Measurements from ENCODE around the gene ERC2.
"Not testable (repeated sequence)": the region's sequence is repeated elsewhere in the genome, so short reads cannot be mapped to it uniquely, and the experiment has no call there.

The ERC2 gene

GRCh38 chr3:55512571-55513343 is 955.5 kb downstream of the ERC2 start:
- FAIRE-seq (no peak), DNase-seq (ENCODE audit: low spot score) (no peak)

- no peak for FAIRE-seq
These were observed 956.2 kb downstream of the ERC2 start for GRCh38 chr3:55511895-55512570.

GRCh38 chr3:55508335-55508734 is 959.9 kb downstream of the ERC2 start:
- DNase-seq (ENCODE audit: low spot score) (no peak), FAIRE-seq (no peak)

More at GRCh38 chr3:55511895-55512570, 956.2 kb downstream of the ERC2 start:
- no peak for DNase-seq (ENCODE audit: low spot score)

- FAIRE-seq: no peak
- no peak for DNase-seq (ENCODE audit: low spot score)
These were observed 960.5 kb downstream of the ERC2 start for GRCh38 chr3:55507808-55508207.

- FAIRE-seq: no peak
- DNase-seq (ENCODE audit: low spot score): no peak
These were observed 962.5 kb downstream of the ERC2 start for GRCh38 chr3:55505776-55506175.

DNA sequence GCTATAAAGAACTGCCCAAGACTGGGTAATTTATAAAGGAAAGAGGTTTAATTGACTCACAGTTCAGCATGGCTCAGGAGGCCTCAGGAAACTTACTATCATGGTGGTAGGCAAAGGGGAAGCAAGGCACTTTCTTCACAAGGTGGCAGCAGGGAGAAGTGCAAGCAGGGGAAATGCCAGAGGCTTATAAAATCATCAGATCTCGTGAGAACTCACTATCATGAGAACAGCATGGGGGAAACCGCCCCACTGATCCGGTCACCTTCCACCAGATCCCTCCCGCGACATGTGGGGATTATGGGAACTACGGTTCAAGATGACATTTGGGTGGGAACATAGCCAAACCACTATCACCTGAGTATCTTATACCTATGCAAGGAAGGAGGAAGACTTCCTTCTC is 963.2 kb downstream of the ERC2 start:
- FAIRE-seq; DNase-seq (ENCODE audit: low spot score): not testable (repeated sequence)

DNA sequence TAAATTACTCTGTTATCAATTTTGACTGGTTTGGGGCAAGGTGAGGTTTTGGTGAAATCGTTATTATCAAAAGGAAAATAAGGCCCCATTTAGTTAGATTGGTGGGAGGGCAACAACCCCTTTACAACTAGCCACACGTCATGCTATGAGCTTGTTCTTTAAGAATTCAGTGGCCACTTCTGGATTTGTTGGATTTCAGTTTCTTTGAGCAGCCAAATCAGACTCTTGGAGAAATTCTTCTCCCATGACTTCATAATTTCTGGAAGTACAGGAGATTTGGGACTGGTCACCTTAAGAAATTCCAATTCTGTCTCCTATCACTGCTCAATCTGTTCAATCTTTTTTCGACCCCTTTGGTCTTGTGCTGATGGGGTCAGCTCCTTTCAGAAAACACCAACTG is 966.4 kb downstream of the ERC2 start:
- FAIRE-seq (no peak), DNase-seq (ENCODE audit: low spot score) (peak; percentile 39)

DNA sequence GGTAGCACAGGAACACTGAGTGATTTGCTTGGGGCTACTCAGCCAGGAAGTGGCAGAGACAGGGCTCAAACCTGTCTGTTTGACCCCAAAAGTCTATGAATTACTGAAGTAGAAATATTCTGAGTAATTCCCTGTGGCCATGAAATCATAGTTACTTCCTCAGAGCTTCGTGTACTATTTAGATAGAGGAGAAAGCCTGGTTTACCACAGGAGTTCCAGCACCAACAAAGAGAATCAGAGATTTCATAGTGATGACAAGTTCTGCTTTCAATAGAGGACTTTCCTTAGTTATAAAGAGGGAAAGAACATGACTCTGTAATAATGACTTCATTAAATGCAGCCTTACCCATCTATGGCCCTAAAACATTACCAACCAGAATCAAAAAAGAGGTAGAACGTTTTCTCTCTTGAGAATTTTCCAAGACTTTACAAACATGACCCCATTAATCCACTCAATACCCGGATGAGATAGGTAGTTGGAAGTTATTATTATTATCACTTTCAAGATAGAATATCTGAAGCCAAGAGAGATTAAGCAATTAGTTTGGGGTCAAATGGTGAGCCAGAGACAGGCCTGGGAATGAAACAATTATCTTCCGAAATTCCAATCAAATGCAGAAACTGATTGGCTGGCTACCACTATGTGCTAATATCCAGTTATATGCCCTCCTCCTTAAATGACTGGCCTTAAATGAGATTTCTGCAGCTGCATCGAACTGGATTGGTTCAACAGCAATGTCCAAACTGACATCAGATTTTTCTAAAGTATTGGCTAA is 967.5 kb downstream of the ERC2 start:
- FAIRE-seq: no peak

DNA sequence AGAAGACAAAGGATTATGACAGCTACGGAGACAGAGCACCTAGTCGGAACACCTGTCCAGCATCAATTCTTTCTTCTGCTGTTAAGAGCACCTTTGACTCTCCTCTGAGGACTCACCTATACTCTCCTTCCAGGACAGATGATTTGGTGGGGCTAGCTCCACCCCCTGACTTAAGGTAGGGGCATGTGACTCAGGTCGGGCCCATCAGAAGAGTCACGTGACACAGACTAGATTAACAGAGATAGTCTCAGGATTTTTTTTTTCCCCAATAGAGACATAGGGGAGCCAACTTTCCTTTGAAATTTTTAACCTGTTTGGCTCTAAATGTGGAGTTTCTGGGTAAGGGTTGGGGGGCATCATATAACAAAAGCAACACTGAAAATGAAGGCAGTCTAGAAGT is 969.7 kb downstream of the ERC2 start:
- FAIRE-seq (no peak), DNase-seq (ENCODE audit: low spot score) (no peak)

More for the DNA sequence above, 967.5 kb downstream of the ERC2 start:
- peak; percentile 80 for DNase-seq (ENCODE audit: low spot score)

DNA sequence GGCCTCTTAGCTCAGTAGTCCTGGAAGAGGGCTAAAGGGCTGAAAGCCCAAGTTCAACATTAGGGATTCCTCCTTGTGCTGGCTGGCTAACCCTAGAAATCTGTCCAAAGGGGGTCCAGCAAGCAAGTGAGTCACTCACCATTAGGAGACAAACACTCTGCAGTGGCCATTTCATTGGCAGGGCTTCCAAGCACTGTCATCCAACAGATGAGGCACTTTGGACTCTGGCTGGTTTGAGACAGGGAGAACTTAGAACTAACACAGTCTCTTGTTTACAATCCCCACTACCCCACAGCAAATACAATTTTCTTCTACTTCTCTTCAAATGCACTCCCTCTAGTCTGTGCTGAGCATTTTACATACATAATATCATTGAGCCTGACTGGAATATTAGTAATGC is 971.0 kb downstream of the ERC2 start:
- no peak for FAIRE-seq

GRCh38 chr3:55494976-55495375 is 973.3 kb downstream of the ERC2 start:
- no peak for FAIRE-seq

More for the DNA sequence above, 971.0 kb downstream of the ERC2 start:
- DNase-seq (ENCODE audit: low spot score): no peak

DNA sequence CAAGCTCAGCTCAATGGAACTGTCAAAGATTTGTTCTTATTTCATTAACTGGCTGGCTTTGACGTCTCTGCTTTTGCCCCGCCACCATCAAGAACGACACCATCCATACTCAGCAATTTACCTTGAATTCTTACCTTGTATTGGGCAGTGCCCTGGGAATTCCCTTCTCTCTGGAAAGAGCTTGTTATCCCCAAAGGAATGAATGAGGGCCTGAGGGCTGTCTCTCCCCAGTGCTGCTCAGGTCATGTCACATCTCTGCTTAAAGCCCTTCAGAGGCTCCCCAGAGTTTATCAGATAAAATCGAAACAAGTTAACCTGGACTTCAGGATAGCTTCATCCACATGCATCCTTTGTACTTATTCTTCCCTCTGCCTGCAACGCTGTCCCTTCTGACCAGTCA is 975.3 kb downstream of the ERC2 start:
- FAIRE-seq: no peak
- DNase-seq (ENCODE audit: low spot score): no peak

More at GRCh38 chr3:55494976-55495375, 973.3 kb downstream of the ERC2 start:
- no peak for DNase-seq (ENCODE audit: low spot score)

- FAIRE-seq (no peak), DNase-seq (ENCODE audit: low spot score) (no peak)
These were observed 976.9 kb downstream of the ERC2 start for GRCh38 chr3:55491296-55491816.

GRCh38 chr3:55490276-55490913 is 977.9 kb downstream of the ERC2 start:
- no peak for DNase-seq (ENCODE audit: low spot score)
- no peak for FAIRE-seq

- no peak for FAIRE-seq
- no peak for DNase-seq (ENCODE audit: low spot score)
These were observed 978.5 kb downstream of the ERC2 start for GRCh38 chr3:55489798-55490132.

DNA sequence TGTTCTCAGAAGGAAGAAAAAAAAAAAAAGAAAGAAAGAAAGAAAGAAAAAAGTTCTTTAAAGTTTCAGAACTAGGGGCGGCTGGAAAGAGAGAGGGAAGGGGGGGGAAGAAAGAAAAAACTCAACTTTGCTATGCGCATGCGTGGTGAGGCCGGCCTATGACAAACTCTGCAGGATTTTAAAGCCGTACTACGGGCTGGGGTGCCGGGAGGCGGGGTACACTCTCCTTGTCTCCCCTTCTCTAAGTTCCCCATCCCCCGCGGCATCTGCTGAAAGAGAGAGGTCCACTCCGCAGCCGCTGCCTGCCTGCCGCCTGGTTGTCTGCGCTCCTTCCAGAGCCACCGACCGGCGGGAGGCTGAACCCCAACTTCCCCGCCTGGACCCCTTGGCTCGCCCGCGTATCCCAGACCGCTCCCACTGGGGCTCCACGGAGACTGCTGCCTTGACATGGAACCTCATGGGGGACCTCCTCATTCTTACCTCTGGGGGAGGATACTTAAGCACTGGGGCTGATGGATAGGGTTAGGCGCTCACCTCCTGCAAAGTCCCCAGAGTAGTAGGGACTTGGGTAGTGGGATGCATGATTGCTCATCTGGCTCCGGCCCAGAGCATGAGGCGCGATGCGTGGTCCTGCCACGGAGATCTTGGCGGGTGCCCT is 979.7 kb downstream of the ERC2 start:
- FAIRE-seq (no peak), DNase-seq (ENCODE audit: low spot score) (peak; percentile 50)

- DNase-seq (ENCODE audit: low spot score) (peak; percentile 44), FAIRE-seq (no peak)
These were observed 980.7 kb downstream of the ERC2 start for GRCh38 chr3:55487381-55488241.

DNA sequence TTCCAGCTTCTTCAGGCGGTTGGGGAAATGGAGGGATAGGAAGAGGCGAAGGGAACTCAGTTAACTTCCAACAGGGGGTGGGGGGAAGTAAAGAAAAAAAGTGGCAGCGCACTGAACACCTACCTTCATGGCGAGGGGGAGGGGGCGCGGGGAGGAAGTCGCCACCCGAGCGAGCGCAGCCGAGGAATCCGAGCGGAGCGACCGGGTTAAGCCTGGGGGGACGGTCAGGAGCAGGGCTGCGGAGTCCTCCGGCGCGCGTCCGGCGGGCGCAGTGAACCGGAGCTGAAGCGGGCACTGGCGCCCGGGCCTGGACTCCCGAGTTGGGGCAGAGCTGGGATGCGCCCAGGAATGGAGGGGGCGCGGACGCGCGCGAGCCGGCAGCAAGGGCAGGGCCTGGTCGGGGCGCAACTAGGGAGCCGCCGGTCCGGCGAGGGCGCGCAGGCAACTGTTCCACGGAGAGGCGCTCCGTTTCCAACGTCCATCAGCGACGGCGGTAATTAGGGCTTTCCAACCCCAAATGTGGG is 981.3 kb downstream of the ERC2 start, which contains the start of gene WNT5A:
Gene WNT5A (minus strand): TSS at position 450 of the 524 bp plus-strand sequence. CDS start 321 bp downstream, at position 129.
- no peak for FAIRE-seq
- peak; percentile 26 for DNase-seq (ENCODE audit: low spot score)

DNA sequence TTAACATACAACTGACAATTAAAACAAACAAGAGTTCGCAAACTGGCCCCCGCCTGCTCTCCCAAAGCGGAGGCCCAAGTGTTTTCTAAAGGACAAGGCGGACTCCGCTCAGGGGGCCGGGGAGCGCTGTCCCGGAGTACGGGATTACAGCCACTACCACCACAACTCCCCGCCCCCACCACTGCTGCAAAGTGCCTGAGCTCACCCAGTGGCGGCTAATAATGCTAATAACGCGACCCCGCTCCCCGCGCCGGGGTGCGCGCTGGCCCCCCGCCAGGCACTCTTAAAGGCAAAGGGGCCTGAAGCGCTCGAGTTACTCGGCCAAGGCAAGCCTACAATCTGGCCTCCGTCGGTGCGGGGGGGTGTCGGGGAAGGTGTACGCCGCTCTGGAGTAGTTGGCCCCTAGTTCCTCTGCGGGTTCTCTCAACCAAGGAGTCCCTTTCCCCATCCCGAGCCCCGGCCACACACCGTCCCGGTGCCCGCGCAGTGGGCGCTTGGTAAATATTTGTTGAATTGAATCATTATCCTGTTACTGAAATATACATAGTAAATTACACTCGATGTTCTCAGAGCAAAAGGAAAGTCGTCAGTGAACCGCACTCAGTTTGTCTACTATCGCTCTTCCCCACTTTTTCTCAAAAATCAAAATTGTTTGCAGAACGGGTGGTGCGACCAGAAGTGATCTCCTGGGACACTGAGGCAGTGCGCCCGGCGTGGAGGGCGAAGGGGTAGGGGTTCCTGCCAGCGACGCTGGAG is 982.0 kb downstream of the ERC2 start:
- DNase-seq (ENCODE audit: low spot score): no peak
- no peak for FAIRE-seq

Data from RCC 7860 (cell line).